GM18505 (cell line): ENCODE results near the gene FN1.

Source experiments
- ATAC-seq: cut with Tn5 transposase; IDR thresholded peaks from one replicate; pipeline ENCODE4 v1.9.1; 2021; ENCODE audit not compliant: unreplicated experiment
- POLR2A ChIP-seq: IDR thresholded peaks from 4 replicates; pipeline ENCODE4 v1.6.1; 2011; ENCODE audit warnings: borderline replicate concordance; ENCODE audit not compliant: insufficient read depth, insufficient read length; ENCODE audit errors: extremely low read depth

The FN1 gene

DNA sequence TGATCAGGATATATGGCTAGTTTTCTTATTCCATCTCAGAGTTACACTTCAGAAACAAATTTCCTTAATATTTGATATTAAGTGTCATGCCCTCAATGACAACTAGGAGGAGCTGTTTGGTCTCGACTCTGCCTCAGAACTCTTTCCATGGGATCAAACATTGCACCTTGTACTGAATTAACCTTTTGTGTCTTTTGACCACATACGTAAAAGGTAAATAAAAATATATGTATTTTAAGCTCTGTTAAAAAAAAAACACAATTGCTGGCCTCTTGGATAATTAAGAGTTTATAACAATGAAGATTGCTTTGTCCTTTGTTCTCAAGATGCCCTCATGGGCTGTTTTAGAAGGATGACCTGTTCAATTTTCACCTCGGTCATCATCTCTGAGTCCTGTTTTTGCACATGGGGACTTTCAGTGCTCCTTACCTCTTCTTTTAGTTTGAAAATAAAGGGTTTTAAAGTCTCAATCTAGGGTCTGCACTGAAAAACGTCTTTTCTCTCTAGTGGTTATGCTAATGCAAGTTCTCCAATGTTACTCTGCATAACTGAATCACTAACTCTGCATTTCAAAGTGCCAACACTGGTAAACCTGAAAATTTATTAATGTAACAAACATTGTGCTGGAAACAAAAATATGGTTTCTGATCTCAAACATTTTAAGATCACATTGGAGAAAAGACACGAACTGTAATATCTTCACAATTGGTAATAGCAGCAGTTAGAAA is 18.8 kb upstream of the FN1 start:
- TF ChIP-seq POLR2A, result no peak
- ATAC-seq, result no peak

DNA sequence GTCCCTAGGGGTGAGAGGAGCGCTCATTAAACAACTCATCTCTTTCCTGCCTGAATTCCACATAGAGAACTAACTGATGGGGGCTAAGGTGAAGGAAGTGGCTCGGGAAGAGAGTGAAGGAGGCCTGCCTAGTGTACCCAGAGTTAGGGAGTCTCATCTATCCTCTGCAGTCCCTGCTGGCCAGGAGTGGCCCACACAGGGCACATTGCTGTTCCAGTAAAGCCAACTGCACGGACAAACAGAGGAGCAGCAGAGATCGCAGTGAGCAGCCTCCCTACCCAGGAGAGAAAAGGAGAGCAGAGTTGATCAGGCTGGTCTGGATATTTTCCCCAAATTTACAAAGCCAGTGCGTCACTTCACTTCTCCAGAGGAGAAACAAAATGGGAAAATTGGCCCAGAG is 16.9 kb upstream of the FN1 start:
- no peak for TF ChIP-seq POLR2A
- no peak for ATAC-seq

DNA sequence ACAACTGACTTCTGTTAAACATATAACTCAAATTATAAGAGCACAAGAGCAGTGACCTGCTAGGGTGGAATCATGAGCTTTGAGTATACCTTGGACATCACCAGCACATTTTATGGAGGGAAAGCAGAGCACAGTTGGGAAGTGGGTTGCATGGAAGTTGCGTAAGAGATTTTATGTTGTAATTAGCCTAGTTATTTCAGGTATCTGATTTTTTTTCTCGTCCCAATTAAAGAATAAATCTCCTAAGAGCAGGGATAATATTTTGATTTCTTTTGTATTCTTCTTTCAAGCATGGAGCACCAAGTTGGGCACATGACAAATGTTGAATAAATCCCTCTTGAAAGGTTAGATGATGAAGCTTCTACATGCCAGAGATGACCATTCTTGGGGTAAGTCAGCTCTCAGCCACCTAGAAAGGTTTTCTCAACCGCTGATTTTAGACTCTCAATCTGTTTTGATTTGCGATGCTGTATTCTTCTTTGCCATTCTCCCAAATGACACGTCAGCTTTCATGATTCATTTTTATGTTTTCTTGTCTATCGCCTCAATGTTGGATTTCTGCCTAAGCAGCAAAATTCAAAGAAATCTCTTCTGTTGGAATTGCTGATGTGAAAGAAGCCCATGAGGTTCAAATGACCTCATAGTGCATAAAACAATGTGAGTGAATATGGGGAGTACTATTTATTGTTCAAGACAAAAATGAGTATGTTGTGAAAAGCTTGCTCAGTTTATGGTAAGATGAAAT is 15.3 kb upstream of the FN1 start:
- ATAC-seq, result no peak
- TF ChIP-seq POLR2A, result no peak

DNA sequence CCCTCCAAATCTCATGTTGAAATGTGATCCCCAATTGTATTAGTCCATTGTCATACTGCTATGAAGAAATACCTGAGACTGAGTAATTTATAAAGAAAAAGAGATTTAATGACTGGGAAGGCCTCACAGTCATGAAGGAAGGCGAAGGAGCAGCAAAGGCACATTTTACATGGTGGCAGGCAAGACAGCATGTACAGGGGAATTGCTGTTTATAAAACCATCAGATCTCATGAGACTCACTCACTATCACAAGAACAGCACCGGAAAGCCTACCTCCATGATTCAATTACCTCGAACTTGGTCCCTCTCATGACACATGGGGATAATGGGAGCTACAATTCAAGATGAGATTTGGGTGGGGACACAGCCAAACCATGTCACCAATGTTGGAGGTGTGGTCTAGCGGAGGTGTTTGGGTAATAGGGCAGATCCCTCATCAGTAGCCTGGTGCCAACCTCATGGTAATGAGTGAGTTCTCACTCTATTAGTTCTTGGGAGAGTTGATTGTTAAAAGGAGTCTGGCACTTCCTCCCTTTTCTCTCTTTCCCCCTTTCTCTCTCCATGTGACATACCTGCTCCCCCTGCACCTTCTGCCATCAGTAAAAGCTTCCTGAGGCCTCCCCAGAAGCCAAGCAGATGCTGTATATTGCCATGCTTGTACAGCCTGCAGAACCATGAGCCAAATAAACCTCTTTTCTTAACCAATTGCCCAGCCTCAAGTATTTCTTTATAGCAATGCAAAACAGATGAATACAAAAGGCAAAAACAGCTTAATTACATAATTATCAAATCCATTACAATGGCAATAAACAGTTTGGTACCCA is 14.5 kb upstream of the FN1 start:
- ATAC-seq, result no peak
- TF ChIP-seq POLR2A, result no peak

DNA sequence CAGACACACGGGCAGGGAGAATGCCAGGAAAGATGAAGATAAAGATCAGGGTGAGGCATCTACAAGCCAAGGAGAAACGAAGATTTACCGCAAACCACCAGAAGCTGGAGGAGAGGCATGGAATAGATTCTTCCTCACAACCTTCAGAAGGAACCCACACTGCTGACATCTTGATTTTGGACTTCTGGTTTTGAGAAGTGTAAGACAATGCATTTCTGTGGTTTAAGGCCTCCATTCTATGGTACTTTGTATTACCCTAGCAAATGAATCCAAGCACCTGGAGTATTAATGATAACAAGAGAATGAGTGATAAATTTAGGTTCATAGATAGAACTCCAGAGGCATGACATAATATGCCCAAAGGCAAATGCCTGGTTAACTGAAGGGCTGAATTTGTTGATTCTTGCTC is 11.8 kb upstream of the FN1 start:
- no peak for TF ChIP-seq POLR2A
- ATAC-seq, result no peak

DNA sequence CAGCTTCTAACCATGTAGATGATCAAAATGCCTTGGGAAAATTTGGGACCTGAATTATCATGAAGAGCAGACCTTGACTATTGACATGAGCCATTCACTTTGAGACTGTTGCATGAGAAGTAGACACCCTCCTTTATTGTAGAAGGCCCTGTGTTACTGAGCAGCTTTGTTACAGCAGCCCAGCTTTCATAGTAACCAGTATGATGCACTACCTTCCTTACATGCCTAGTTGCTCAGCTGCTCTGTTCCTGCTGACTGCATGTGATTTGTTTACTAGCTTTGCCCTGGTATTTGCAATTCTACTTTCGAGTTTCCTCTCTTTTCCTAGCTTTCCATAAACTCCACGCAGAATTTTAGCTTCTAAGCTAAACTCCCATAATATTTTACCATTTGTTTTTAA is 11.2 kb upstream of the FN1 start:
- ATAC-seq, result no peak
- TF ChIP-seq POLR2A, result no peak

DNA sequence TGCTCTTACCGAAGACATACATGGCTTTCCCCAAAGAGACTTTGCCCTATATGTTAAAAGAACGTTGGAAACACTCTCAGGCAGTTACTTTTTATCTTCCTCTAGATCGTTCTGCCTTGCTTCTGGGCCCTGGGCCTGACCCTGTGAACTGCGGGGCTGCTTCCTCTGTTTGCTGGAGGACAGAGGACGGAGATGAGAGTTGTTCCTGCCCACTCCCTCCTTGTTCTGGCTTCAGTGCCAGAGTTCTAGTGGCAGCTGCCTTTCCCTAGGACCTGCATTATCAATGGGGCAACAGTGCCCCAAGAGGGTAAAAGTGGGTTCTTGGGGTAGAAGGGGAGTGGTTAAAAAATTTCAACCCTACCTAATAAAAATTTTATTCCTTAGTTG is 6.5 kb upstream of the FN1 start:
- no peak for TF ChIP-seq POLR2A
- no peak for ATAC-seq

DNA sequence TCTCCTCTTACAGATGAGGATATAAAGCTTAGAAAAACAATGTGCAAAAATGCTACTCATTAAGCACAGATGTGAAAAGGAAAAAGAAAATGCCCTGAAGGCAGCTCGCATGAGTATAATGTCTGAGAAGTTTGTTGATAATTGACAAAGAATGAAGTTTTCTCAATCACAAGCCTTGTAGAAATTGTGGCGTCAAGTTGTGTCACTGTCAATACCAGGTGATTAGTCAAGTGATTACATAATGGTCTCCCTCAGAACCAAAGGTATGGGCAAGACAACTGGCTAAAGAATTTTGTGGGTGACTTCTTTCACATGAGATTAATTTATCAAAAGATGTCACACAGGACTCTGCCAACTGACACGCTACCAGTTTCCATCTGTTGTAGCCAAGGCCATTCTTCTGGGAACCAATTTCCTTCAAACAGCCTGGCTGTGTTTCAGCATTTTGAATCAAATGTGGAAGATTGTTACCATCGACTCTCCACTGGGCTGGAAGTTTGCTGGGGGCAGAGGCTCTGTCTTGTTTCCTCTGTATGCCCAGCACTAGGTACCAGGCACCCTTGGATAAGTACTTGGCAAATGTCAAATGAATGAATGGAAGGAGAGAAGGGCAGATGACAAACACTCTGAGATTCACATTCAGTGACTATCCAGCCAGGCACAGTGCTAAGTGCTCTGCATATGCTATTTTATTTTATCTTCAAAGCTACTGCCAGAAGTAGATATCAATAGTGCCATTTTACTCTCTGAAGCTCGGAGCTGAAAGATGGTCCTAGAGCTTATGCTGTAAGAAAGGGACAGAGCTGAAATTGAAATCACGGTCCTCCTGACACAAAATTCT is 5.9 kb upstream of the FN1 start:
- no peak for TF ChIP-seq POLR2A
- no peak for ATAC-seq

DNA sequence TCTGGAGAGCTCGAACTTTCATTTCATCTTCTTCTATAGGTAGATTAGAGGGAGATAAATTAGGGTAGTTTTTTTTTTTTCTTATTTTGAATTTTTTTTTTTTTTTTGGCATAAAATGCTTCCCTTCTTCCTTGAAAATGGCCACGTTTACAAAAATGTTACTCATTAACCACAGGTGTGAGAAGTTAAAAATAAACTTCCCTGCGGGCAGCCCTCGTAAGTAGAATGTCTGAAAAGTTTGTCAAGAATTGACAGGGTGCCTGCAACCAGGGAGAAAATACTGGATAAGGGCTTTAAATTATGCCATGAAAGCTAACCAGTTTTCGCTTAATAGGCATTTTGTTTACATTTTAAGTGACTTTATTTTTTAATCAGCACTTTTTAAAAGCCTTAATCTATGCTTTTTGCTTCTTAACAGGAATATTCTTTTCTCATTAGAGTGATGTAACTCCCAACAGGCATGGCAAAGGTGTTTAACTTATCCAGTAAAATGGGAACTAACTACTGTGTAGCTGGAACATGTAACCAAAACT is 4.2 kb upstream of the FN1 start:
- no peak for TF ChIP-seq POLR2A
- ATAC-seq, result no peak

DNA sequence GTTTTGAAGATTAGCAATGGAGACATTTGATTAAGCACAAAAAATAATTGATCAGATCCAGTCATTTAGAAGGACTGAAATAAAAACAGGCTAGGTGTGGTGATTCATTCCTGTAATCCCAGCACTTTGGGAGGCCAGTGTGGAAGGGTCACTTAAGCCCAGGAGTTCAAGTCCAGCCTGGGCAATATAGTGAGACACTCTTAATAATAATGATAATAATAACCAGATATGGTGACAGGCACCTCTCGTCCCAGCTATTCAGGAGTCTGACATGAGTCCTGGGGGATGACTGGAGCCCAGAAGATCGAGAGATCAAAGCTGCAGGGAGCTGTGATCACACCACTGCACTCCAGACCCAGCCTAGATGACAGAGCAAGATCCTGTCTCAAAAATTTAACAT is 3.5 kb upstream of the FN1 start:
- no peak for ATAC-seq
- TF ChIP-seq POLR2A, result no peak

DNA sequence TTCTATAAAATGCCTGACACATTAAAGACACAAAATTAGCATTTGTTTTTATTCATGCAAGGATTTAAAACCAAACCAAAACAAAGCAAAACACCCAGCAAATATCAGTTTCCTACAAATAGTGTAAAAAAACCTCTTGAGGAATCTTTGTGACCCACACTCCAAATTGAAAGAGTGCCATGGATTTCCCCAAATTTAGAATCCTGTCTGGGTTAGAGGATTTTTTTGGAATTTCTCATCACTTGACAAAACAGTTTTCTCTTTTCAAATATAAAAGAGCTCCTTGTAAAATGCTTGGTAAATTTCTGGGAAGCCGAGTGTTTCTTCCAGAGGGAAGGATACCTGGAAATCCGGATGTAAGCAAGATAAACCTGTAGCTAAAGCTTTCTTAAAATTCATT is 1.7 kb upstream of the FN1 start:
- no peak for ATAC-seq
- TF ChIP-seq POLR2A, result no peak

DNA sequence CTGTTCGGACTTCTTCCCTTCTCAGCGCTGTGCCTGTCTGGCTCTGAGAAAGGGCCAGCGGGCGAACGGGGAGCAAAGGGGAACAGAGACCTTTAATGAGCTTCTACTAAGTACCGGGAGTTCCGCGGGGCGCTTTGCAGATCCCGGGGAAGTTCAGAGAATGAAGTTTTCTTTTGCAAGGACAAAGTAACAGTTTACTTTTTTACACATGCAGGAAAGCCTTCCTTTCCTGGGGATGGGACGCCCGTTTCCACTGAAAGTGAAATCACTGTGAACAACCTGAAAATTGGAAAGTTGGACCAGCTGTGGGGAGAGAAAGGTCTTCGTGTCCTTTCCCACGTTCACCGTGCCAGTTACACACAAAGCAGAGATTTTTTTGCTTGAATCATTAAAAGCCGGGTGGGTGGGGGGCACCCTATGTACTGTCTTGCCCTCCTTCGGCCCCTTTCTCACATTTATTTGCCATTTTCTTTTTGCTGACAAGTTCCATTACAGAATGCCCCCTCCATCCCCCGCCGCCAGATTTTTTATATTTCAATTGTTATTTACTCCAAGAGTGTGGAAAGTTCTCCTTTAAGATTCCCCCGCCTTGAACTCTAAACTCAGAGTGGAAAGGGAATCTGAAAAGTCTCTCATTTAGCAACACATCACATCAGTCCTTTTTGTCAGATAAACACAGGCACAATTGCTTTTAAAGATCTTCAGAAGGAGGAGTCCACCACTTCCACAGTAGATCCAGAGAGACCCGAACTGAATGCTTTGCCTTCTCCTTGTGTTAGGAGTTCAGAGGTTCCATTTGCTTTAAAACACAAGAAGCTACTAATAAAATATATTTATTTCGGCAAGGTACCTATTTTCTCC is 1.1 kb upstream of the FN1 start:
- ATAC-seq, result no peak
- TF ChIP-seq POLR2A, result no peak
